Rectal smooth muscle tissue (tissue), 1 donor: ENCODE data around the gene G0S2.

Source experiments
- H3K27ac ChIP-seq: one replicate; pipeline ENCODE4 v1.7.0; 2013; ENCODE audit warnings: low read depth, low read length, inconsistent platforms
- H3K27me3 ChIP-seq: one replicate; pipeline ENCODE4 v1.7.0; 2013; ENCODE audit warnings: low read length; ENCODE audit not compliant: control insufficient read depth, insufficient read depth
- H3K36me3 ChIP-seq: one replicate; pipeline ENCODE4 v1.7.0; 2013; ENCODE audit warnings: low read length; ENCODE audit not compliant: control insufficient read depth, insufficient read depth
- H3K4me1 ChIP-seq: one replicate; pipeline ENCODE4 v1.7.0; 2013; ENCODE audit warnings: low read length; ENCODE audit not compliant: control insufficient read depth, insufficient read depth
- H3K4me3 ChIP-seq: one replicate; pipeline ENCODE4 v1.7.0; 2013; ENCODE audit warnings: low read length
- H3K9ac ChIP-seq: one replicate; pipeline ENCODE4 v1.7.0; 2013; ENCODE audit warnings: low read length

The G0S2 gene

DNA sequence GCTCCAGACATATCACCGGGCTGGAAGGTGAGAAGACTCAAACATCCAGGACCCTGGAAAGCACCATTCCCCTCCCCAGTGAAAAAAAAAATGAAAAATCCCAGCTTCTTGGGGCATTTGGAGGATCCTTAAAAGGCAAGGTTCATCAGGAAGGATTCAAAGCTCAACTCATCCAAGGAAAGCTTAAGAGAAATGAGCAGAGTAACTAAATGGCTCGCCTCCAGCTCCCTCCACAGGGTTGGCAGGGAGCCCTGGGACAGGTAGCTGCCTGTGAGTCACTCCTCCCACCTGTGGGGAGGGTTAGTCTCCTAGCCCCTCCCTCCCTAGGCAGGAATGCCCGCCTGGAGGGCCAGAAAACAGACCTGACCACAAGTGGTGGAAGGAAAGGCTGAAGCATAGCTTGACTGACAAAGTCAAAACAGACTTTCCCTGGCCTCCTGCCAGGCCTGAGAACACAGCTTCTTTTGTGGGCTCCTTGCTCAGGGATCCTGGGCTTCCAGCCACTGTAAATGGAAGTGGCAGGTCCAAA lies 22.3 kb upstream of the G0S2 start:
- H3K36me3 ChIP-seq: no peaks in the 10 kb centered on the region
- no peak overlapping the region for H3K27ac ChIP-seq
- H3K27me3 ChIP-seq: no peaks in the 10 kb centered on the region
- no peak overlapping the region for H3K4me3 ChIP-seq
- H3K9ac ChIP-seq: no peak overlapping the region
- no peaks in the 10 kb centered on the region for H3K4me1 ChIP-seq

DNA sequence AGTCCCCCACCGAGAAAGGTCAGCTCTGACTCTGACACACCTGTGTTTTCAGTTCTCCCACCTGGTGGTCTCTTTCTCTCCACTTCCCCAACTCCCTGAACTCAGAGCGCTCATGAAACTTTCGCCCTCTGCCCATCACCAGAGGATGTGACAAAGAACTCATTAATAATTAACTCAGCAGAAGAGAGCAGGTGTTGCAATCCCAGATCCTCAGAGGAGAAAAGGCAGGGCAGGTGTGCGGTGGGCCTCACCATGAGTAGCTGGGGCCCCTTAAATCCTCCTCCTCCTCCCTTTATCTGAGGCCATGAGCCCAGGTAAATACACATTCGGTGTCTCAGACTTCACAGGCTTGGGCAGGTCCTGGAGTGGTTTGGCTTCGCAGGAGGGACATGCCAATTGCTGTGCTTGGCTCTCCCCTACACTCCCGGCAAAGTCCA lies 21.3 kb upstream of the G0S2 start:
- Histone ChIP-seq H3K27me3 (no peaks in the 10 kb centered on the region), H3K36me3 (no peaks in the 10 kb centered on the region), H3K9ac (no peak overlapping the region), H3K4me1 (no peaks in the 10 kb centered on the region), H3K27ac (no peak overlapping the region), H3K4me3 (no peak overlapping the region)

DNA sequence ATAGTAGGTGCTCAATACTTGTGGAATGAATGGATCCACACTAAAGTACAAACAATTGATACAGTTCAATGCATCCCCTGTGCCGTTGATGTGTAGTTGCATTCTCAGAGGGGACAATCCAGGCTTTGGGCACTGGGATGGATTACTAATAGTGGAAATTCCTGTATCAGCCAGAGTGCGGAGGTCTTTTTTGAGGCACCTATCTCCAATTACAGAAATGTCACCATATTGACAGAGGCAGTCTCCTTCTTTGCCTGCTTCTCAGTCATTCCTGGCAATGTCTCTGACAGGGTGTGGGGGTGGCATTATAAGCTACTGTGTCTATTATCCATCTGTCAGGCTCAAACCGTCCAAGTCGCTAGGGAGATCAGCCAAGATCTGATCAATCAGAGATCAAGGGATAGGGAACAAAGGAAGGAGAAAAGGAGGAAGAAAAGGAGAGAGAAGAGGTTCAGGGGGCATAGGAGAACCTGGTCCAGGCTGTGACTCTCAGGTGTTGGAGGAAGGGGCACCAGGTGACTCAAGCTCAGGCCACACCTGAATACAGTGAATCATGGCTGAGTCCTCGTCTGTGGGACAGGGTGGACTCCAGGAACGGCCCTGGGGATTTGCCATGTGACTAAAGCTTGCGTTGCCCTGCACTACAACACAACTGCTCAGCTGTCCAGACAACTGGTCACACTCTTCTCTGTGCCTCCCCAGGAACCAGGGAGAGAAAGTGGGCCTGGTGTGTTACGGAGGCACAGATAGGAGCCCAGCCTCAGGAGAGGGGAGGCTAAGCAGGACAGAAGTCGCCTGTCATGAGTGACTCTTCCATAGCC lies 19.6 kb upstream of the G0S2 start:
- Histone ChIP-seq H3K4me1 (no peaks in the 10 kb centered on the region), H3K27me3 (no peaks in the 10 kb centered on the region), H3K9ac (no peak overlapping the region), H3K27ac (no peak overlapping the region), H3K4me3 (no peak overlapping the region), H3K36me3 (no peaks in the 10 kb centered on the region)

DNA sequence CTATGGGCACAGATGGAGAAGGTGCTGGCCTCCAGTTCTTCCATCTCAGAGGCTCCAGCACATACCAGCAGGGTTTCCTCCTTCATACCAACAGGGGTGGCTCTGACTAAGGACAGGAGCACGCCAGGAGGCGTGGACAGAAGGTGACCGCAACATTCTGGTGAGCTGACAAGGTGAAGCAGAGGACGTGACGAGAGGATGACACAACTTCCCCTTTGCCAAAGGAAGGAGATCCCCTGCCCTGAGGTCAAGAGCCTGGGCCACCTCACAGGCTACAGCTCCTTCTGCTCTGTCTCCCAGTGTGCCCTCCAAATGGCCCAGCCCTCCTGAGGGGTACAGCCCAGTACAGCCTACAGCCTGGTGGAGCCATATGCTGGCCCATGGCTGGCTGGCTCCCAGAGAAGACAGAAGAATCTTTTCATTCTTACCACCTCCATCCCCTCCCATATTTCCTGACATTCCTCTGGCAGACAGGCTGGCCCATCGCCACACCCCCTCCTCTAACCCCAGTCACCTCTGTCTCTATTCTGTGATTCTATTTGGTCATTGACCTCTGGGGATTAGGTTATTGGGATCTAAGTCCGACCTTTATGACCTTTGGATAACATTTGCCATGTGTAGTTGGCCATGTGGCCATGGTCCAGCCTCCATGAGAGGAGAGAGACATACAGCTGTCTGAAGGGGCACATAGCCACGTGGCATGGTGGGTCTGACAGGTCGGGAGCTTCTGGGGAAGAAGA lies 17.9 kb upstream of the G0S2 start:
- Histone ChIP-seq H3K9ac (no peak overlapping the region), H3K4me1 (no peaks in the 10 kb centered on the region), H3K27me3 (no peaks in the 10 kb centered on the region), H3K36me3 (no peaks in the 10 kb centered on the region), H3K4me3 (no peak overlapping the region), H3K27ac (no peak overlapping the region)

DNA sequence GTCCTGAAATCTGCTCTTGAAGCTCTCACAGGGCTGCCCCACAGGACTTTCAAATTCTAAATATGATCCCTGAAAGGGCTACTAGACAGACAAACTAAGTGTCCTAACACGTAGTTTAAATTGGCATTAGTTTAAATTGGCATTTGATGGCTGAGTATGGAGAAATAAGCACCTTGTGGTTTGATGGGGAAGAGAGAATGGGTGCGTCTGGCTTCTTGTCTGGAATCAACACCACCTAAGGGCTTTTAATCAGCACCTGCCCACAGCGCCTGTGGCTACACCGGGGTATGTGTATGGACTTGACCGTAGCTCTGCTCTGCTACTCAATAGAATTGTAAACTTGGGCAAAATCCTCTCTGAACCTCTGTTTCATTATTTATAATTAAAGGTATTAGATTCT lies 17.3 kb upstream of the G0S2 start:
- H3K27me3 ChIP-seq: no peaks in the 10 kb centered on the region
- H3K4me3 ChIP-seq: no peak overlapping the region
- no peaks in the 10 kb centered on the region for H3K4me1 ChIP-seq
- H3K27ac ChIP-seq: no peak overlapping the region
- H3K9ac ChIP-seq: no peak overlapping the region
- H3K36me3 ChIP-seq: no peaks in the 10 kb centered on the region

GRCh38 chr1:209659909-209660308 lies 15.3 kb upstream of the G0S2 start:
- Histone ChIP-seq H3K27ac (no peak overlapping the region), H3K27me3 (no peaks in the 10 kb centered on the region), H3K9ac (no peak overlapping the region), H3K4me1 (no peaks in the 10 kb centered on the region), H3K4me3 (no peak overlapping the region), H3K36me3 (no peaks in the 10 kb centered on the region)

GRCh38 chr1:209661071-209661470 lies 14.1 kb upstream of the G0S2 start:
- H3K27ac ChIP-seq: no peak overlapping the region
- no peak overlapping the region for H3K4me3 ChIP-seq
- H3K4me1 ChIP-seq: no peaks in the 10 kb centered on the region

GRCh38 chr1:209662879-209663327 lies 12.3 kb upstream of the G0S2 start:
- Histone ChIP-seq H3K4me1 (no peaks in the 10 kb centered on the region), H3K27me3 (no peaks in the 10 kb centered on the region), H3K4me3 (no peak overlapping the region), H3K9ac (no peak overlapping the region), H3K36me3 (no peaks in the 10 kb centered on the region), H3K27ac (no peak overlapping the region)

More at GRCh38 chr1:209661071-209661470, 14.1 kb upstream of the G0S2 start:
- H3K9ac ChIP-seq: no peak overlapping the region
- H3K27me3 ChIP-seq: no peaks in the 10 kb centered on the region
- H3K36me3 ChIP-seq: no peaks in the 10 kb centered on the region

DNA sequence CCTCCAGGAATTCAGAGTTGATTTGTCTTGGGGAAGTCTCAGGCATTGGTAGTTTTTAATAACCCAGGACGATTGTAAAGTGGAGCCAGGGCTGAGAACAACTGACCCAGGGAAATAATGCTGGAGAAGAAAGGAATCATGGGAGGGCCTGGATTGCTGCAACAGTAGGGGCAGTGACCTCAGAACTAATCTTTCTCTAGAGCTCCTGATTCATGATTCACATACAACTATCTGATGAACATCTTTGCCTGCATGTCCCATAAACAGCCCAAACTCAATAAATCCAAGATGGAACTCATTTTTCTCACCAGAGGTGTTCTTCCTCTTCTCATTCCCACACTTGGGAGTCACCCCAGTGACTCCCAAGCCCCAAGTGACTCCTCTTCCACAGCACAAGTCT lies 8.1 kb upstream of the G0S2 start:
- H3K27ac ChIP-seq: no peak overlapping the region
- H3K36me3 ChIP-seq: no peaks in the 10 kb centered on the region
- H3K9ac ChIP-seq: no peak overlapping the region
- no peak overlapping the region for H3K4me3 ChIP-seq
- no peaks in the 10 kb centered on the region for H3K27me3 ChIP-seq
- H3K4me1 ChIP-seq: no peaks in the 10 kb centered on the region

- Histone ChIP-seq H3K36me3 (no peaks in the 10 kb centered on the region), H3K4me1 (no peaks in the 10 kb centered on the region), H3K27ac (no peak overlapping the region), H3K9ac (no peak overlapping the region), H3K4me3 (no peak overlapping the region), H3K27me3 (no peaks in the 10 kb centered on the region)
These were observed 7.5 kb upstream of the G0S2 start for GRCh38 chr1:209667708-209668107.

DNA sequence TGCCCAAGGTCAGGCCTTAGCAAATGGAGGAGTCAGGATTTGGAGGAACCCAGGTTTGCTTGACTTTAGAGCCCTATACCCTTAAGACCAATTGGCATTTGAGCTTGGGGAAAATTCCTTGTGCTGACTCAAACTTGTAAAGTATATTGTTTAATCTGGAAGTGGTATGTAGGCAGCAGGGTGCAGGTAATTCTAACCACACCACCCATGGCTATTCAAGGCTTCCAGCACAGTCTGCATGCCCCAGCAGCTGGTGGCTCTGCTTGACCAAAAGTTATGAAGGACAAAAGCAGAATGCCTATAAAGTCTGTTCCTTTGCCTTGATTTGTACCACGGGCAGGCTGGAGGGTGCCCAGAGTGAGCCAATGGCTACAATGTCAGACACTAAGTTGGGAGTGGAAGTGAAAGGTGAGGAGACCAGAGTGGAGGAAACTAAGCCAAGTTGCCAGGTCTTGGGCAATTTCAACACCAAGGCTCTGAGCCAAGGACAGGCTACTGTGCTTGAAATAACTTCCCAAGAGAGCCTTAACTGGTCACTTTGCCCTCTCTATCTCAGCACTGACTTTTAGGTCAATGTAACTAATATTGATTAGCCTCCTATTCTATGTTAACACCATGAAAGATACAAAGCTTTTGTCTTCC lies 4.7 kb upstream of the G0S2 start:
- H3K36me3 ChIP-seq: no peaks in the 10 kb centered on the region
- peaks cover 3% of the 10 kb centered on the region for H3K27me3 ChIP-seq
- no peak overlapping the region for H3K4me3 ChIP-seq
- peaks cover 2% of the 10 kb centered on the region for H3K4me1 ChIP-seq
- no peak overlapping the region for H3K9ac ChIP-seq
- H3K27ac ChIP-seq: no peak overlapping the region
